Left colon (tissue), 2 donors: ENCODE data around the gene PRKCH. TPM values are rescaled to one million over a fixed set of nuclear protein-coding genes. Genes with fewer than 3 reads are reported as not detected.

Experiments used
- ATAC-seq: fragments of 200-7000 bp; cut with Tn5 transposase; one replicate; pipeline ENCODE4 v1.9.1; 2020; ENCODE audit warnings: mild to moderate bottlenecking, moderate library complexity
- DNase-seq, 2 donors: peaks; one replicate each; pipeline ENCODE4 v3.0.0-alpha.2; 2020
- intact Hi-C, 2 donors: fragments of 100-400 bp; cut with DNase I in 1 of 2; cut with micrococcal nuclease in 1 of 2; formaldehyde crosslinking; loops; one replicate each; pipeline versions ENCODE4 v1.11.2 to v1.14.0; 2022; cut with DNase I, micrococcal nuclease
- total RNA-seq, 2 donors: library from RNA; stranded (reverse); fragmentation: NEBNext Ultra II Directional; extraction: Animal tissue kit (Norgen Biotek cat#: 25700); gene quantifications; one replicate each; pipeline ENCODE4 v1.2.1, GENCODE V29; 2021
- donor health status: DM: no; HTN: no; CAD: no.
- donor health status: DM: yes; HTN: yes; CAD: no.

Gene PRKCH
- total RNA-seq, 2 donors from 2014 or later = 11.7 to 11.9 TPM

DNA sequence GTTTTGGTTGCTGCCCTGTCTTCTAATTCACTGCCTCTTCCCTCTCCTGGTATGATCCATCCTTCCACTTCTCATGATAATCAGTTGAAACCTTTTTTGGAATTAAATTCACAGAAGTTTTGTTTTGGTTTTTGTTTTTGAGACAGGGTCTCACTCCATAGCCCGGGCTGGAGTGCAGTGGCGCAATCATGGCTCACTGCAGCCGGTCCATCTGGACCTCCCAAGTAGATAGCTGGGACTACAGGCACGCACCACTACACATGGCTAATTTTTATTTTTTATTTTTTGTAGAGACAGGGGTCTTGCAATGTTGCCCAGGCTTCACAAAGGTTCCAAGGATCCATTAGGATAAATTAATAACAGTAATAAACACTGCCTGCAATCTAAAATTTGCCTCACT lies 164.3 kb downstream of the PRKCH start:
- intact Hi-C loops = no loop called here
- ATAC-seq (no peak), DNase-seq (no peak)

DNA sequence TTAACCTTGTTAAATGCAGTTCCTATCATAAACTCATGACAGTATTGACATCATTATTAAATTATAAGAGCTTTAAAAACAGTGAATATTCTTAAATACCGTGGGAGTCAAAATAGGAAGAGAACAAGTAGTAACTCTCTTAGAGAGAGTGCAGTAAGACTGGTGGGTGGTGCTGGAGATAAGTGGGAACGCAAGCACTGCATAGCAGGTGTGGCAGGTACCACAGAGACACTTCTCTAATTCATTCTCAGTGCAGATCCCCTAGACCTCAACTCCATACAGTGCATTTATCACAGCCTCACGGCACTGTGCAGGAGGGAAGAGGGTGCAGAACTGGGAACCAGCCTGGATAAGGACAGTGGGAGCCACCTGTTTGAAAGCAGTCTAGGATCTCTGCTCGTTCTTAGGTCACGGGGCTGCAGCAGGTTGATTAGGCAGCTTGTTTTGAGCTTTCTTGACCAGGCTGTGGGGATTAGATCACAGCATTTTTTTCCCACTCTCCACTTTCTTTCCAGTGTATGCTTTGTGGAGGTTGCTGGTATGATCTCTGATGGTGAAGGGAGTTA lies 165.6 kb downstream of the PRKCH start:
- intact Hi-C loops = no loop called here
- DNase-seq (no peak), ATAC-seq (no peak)

GRCh38 chr14:61488417-61489401 lies 167.3 kb downstream of the PRKCH start:
- intact Hi-C loops = no loop called here
- ATAC-seq = no peak
- no peak for DNase-seq

DNA sequence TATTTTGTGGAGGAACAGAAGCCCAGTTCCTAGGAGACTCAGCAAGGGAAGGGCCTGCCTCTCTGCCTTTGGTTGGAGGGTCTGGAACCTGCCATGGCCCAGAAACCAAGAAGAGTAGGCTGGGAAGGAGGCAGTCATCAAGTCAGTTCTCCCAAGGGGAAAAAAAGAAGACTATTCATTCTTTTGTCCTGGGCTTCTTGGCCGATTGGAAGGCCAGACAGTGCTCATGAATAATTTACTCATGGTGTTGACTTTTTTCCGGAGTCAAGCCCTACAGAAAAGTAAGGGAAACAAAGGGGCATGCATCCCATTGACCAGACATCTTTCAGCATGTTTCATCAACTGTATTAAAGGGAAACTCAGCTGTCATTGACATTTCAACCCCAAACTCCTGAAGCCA lies 168.1 kb downstream of the PRKCH start:
- ATAC-seq = no peak
- intact Hi-C loops = no loop called here
- no peak for DNase-seq

- ATAC-seq (no peak), DNase-seq (no peak)
- intact Hi-C loops = no loop called here
Measured at GRCh38 chr14:61489932-61490331, 168.6 kb downstream of the PRKCH start.

DNA sequence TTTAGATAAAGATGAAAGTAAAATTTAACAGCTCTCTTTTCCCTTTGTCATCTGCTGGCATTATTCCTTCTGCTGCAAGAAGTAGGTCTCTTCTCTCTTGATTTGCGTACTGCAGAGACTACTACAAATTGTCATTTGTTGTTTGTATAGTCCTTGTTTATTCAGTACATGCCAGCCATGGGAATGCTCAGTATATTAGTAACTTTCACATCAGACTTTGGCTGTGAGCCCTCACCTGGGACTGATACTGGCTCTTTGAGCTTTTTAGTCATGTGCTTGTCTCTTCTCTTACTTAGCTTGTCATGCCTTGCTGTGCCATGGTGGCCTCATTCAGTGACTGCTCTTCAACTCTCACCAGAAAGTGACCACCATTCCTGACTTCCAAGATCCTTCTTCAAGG lies 169.8 kb downstream of the PRKCH start:
- intact Hi-C loops = no loop called here
- no peak for ATAC-seq

DNA sequence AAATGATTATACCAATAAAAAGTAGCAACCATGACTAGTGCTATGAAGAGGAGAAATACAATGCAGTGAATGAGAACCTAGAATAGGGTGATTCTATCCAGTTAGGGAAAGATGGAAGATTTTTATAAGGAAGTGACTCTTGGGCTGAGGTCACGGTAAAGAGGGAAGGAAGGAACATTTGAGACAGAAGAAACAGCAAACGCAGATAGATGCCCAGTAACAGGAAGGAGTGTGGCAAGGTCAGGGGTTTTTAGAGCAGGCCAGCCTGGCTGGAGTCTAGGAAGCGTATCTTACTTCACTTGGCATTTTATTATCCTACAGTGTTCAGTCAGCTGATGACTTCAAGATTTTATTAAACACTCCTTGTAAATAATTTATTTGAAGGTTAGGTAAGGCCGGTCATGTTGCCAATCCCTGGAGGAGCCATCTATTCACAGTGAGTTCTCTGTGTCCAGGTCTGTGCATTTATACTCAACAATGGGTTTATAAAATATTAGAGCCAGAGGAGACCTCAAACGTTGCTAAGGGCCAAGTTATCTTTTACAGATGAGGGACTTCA lies 170.6 kb downstream of the PRKCH start:
- DNase-seq (no peak), ATAC-seq (no peak)
- intact Hi-C loops = no loop called here

More for the DNA sequence above, 169.8 kb downstream of the PRKCH start:
- DNase-seq = no peak

DNA sequence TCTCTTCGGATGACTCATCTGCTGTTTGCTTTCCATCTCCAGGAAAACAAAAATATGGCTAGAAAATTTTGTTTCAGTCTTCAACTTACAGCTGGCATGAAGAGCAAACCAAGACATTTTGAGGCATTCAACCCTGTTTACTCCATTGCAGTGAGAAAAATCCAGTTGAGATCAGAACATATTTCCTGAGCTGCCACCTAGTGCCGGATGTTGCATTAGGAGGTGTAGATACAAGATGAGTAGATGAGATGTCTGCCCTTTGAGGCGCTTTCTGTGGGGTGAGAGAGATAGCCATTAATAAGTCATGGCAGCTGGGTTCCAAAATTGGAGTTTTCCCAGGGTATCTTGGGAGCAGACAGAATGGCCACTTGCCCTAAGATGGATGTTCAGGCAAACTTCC lies 171.1 kb downstream of the PRKCH start:
- ATAC-seq = no peak
- intact Hi-C loops = no loop called here
- DNase-seq = no peak

DNA sequence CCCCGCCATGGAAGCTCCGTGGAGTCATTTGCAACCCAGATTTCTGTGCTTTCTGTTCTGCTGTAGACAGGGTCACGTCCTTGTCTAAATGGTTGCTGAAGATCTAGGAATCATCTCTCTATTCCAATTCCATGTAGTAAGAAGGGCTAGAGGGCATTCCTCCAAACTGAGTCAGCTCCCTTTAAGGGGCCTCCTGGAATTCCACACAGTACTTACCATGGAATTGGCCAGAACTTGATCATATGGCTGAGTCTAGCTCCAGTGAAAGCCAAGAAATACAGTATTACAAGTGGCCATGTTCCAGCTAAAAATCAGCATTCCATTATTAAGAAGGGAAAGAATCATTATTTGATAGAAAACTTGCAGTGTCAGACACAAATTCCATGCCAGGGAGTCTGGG lies 171.9 kb downstream of the PRKCH start:
- DNase-seq = no peak
- no peak for ATAC-seq
- intact Hi-C loops = no loop called here

DNA sequence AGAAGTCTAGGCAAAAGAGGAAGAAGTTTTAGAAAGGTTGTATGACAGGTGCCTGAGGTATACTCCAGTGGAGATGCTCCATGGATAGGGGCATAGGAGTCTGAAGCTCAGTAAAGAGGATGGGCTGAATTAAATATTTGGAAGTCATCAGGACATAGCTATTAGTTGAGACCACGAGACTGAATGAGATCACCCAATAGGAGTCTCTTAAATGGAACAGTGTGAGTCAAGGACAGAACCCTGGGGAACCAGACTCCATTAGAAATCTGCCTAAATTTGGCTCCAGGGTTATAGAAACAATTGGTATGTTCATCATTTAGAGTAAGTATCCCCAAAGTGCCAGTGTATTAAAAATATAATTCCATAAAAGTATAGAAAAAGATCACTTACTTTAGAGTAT lies 172.6 kb downstream of the PRKCH start:
- DNase-seq (no peak), ATAC-seq (no peak)
- intact Hi-C loops = no loop called here

- intact Hi-C loops = no loop called here
- DNase-seq = no peak
- ATAC-seq = no peak
Measured at GRCh38 chr14:61495809-61496208, 174.4 kb downstream of the PRKCH start.

GRCh38 chr14:61498303-61498702 lies 176.9 kb downstream of the PRKCH start:
- no peak for DNase-seq
- ATAC-seq = no peak
- intact Hi-C loops = no loop called here

DNA sequence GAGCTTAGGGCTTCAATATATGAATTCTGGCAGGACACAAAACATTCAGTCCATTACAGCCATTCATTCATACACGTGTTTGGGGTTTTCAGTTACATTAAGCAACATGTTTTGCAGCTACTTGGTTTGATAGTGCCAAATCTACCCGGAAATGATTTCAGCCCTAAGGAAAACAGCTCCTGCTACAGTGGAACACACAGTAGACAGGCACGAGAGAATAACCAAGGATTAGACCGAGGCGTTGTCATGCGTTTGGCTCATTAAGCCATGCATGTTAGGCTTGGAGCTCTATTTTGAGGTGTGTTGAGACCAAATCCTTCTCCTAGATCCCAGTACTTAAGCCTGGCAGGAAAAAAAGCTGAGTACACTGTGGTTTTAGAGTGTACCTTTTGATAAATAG lies 177.4 kb downstream of the PRKCH start:
- ATAC-seq (peak; percentile 45), DNase-seq (no peak)
- intact Hi-C loops = no loop called here

- intact Hi-C loops = no loop called here
- DNase-seq (no peak), ATAC-seq (no peak)
Measured at GRCh38 chr14:61499991-61500390, 178.6 kb downstream of the PRKCH start.

GRCh38 chr14:61501714-61502458 lies 180.5 kb downstream of the PRKCH start:
- DNase-seq (no peak), ATAC-seq (no peak)
- intact Hi-C loops = no loop called here

DNA sequence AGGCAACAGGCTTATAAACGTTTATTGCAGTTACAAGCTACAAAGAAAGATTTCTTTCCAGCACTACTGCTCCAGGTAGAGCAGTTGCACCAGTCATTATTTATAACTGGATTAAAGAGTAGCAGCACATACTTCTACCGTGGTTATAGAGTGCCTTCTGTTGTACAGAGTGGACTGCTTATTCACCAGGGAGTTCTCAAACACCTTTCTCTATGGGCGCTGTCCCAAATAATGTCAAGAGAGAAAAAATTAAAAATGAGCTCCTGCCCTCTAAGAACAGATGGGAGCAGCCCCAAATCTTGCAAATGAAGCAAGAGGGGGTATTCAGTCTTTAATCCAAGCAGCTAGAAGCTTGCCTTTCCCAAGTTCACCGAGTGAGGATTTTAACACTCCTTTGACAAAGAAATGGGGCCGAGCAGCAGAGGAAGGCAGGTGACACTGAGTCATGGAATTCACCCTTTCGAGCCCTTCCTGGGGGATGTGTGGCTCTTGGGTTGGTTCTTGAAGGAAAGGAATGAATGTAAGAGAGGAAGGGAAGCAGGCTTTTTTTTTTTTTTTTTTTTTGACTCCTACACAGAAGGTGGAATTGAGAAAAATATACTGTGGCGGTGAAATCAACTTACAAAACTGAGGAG lies 181.2 kb downstream of the PRKCH start:
- ATAC-seq = no peak
- no peak for DNase-seq
- intact Hi-C loops = no loop called here

DNA sequence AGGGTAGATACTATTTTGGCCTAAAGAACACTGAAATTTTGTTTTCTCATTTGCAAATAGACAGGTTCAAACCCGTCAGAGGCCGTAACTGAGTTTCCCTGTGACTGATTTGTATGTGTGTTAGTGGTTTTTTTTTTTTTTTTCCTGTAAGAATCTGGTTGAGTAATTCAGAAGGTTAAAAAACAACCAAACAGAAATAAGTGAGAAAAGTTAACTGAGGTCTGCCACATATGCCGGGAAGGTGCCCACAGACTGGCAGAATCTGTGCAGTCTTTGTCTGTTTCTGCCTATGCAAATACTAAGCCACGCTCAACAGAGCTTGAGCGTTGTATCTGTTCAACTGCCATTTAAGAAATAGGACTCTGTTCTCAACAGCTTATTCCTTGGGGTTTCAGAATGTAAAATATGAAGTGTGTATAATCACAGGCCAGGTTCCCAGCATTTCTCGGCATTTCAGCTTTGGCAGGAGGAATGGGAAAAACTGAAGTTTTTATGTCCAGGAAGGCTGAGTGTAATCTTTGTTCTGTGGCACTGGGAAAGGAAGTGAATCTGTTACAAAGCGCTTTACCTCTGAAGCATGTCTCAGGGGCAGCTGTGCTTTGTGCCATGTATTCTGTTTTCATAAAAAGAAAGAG lies 181.9 kb downstream of the PRKCH start:
- DNase-seq (no peak), ATAC-seq (peak; percentile 40)
- intact Hi-C loops = no loop called here

GRCh38 chr14:61504901-61505300 lies 183.5 kb downstream of the PRKCH start:
- intact Hi-C loops = no loop called here
- no peak for DNase-seq
- ATAC-seq = no peak
